MM.1S (cell line): ENCODE measurements around the gene NDUFS4.

Source experiments
- DNase-seq: peaks from one replicate; pipeline ENCODE4 v3.0.0-alpha.2; 2015
- H2AFZ ChIP-seq: fragments of 300-600 bp; sonication (generic); 2 replicates; pipeline ENCODE4 v1.6.0; 2016; ENCODE audit warnings: antibody characterized with exemption, low read length
- H3F3A ChIP-seq: fragments of 300-600 bp; sonication (generic); 2 replicates; pipeline ENCODE4 v1.6.1; 2016; ENCODE audit warnings: mild to moderate bottlenecking, antibody characterized with exemption, low read length, moderate library complexity, mixed read lengths; ENCODE audit not compliant: insufficient read depth
- H3K27ac ChIP-seq: fragments of 300-600 bp; sonication (generic); 2 replicates; pipeline ENCODE4 v1.5.1; 2016; ENCODE audit warnings: mild to moderate bottlenecking, low read length
- H3K27me3 ChIP-seq: fragments of 300-600 bp; sonication (generic); replicated peaks from 2 replicates; pipeline ENCODE4 v1.6.0; 2016; ENCODE audit warnings: low read length; ENCODE audit not compliant: insufficient read depth
- H3K36me3 ChIP-seq: fragments of 300-600 bp; sonication (generic); replicated peaks from 2 replicates; pipeline ENCODE4 v1.6.1; 2016; ENCODE audit warnings: mild to moderate bottlenecking, low read length, mixed read lengths; ENCODE audit not compliant: insufficient read depth
- H3K4me1 ChIP-seq: fragments of 300-600 bp; sonication (generic); 2 replicates; pipeline ENCODE4 v1.6.1; 2016; ENCODE audit warnings: low read length, mixed read lengths
- H3K4me2 ChIP-seq: fragments of 300-600 bp; sonication (generic); 2 replicates; pipeline ENCODE4 v1.6.0; 2016; ENCODE audit warnings: low read depth, low read length
- H3K4me3 ChIP-seq: fragments of 300-600 bp; sonication (generic); 2 replicates; pipeline ENCODE4 v1.5.1; 2016; ENCODE audit warnings: low read length, mixed read lengths
- H3K79me2 ChIP-seq: fragments of 300-600 bp; sonication (generic); 2 replicates; pipeline ENCODE4 v1.6.1; 2016; ENCODE audit warnings: mixed run types, low read length, mixed read lengths
- H3K9ac ChIP-seq: fragments of 300-600 bp; sonication (generic); 2 replicates; pipeline ENCODE4 v1.6.1; 2016; ENCODE audit warnings: low read length, mixed read lengths
- H3K9me2 ChIP-seq: fragments of 300-600 bp; sonication (generic); replicated peaks from 2 replicates; pipeline ENCODE4 v1.6.1; 2016; ENCODE audit warnings: mild to moderate bottlenecking, low read length, mixed read lengths; ENCODE audit not compliant: insufficient read depth
- H3K9me3 ChIP-seq: fragments of 300-600 bp; sonication (generic); replicated peaks from 2 replicates; pipeline ENCODE4 v1.6.1; 2016; ENCODE audit warnings: mild to moderate bottlenecking, low read length, mixed read lengths; ENCODE audit not compliant: insufficient read depth
- H4K20me1 ChIP-seq: fragments of 300-600 bp; sonication (generic); 2 replicates; pipeline ENCODE4 v1.6.1; 2016; ENCODE audit warnings: mild to moderate bottlenecking, low read length, moderate library complexity, mixed read lengths; ENCODE audit not compliant: insufficient read depth
- EZH2 ChIP-seq: fragments of 300-600 bp; sonication (generic); optimal IDR thresholded peaks from 2 replicates; pipeline ENCODE3; 2017; ENCODE audit warnings: low read depth, mild to moderate bottlenecking, antibody characterized with exemption, low read length, mixed read lengths
- EZH2phosphoT487 ChIP-seq: fragments of 300-600 bp; sonication (generic); IDR thresholded peaks from 2 replicates; pipeline ENCODE4 v1.6.1; 2018; ENCODE audit warnings: antibody characterized with exemption, low read length
- TF ChIP-seq, protein P1 (sequence below): fragments of 300-600 bp; sonication (generic); IDR thresholded peaks from 2 replicates; pipeline ENCODE4 v1.5.1; 2016; ENCODE audit warnings: antibody characterized with exemption, low read length, mixed read lengths

Gene NDUFS4

DNA sequence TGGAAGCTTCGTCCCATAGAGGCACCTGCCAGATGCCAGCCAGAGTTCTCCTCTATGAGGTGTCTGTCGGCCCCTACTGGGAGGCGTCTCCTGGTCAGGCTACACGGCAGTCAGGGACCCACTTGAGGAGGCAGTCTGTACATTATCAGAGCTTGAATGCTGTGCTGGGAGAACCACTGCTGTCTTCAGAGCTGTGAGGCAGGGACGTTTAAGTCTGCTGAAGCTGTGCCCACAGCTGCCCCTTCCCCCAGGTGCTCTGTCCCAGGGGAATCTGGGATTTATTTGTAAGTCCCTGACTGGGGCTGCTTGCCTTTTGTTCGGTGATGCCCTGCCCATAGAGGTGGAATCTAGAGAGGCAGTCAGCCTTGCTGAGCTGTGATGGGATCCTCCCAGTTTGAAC is 70.8 kb downstream of the NDUFS4 start:
- TF ChIP-seq EZH2 (no peak), EZH2phosphoT487 (no peak)
- TF ChIP-seq, protein P1, sequence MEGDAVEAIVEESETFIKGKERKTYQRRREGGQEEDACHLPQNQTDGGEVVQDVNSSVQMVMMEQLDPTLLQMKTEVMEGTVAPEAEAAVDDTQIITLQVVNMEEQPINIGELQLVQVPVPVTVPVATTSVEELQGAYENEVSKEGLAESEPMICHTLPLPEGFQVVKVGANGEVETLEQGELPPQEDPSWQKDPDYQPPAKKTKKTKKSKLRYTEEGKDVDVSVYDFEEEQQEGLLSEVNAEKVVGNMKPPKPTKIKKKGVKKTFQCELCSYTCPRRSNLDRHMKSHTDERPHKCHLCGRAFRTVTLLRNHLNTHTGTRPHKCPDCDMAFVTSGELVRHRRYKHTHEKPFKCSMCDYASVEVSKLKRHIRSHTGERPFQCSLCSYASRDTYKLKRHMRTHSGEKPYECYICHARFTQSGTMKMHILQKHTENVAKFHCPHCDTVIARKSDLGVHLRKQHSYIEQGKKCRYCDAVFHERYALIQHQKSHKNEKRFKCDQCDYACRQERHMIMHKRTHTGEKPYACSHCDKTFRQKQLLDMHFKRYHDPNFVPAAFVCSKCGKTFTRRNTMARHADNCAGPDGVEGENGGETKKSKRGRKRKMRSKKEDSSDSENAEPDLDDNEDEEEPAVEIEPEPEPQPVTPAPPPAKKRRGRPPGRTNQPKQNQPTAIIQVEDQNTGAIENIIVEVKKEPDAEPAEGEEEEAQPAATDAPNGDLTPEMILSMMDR, result no peak

DNA sequence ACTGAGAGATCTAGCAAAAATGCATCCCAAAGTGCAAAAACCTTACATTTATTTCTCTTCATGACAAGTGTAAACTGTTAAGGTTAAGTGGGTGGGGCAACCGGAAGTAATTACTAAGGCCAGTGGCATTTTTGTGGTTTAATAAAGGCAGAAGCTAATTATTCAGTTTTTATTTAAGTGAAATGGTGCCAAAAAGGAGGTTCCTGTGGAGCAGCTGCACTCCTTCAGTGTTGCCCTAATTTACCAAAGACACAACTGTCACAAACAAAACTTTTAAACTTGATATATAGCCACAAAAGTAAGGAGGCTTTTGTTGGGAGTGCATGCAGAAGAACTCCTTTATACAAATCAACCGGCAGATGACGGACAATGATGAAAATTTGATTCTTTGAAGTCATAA is 81.6 kb downstream of the NDUFS4 start:
- Histone ChIP-seq H3K4me1 (no peaks in the 10 kb centered on the region), H3K4me2 (no peak overlapping the region), H3K36me3 (no peaks in the 10 kb centered on the region; the same call in 1 of the 2 replicates)

More for the DNA sequence above, 70.8 kb downstream of the NDUFS4 start:
- H3K79me2 ChIP-seq, result peaks cover 11% of the 10 kb centered on the region; the same call in 1 of the 2 replicates
- H3K4me1 ChIP-seq, result no peaks in the 10 kb centered on the region
- H3K27me3 ChIP-seq, result no peaks in the 10 kb centered on the region
- no peak overlapping the region for H2AFZ ChIP-seq
- H3K9me2 ChIP-seq, result no peaks in the 10 kb centered on the region
- no peak for DNase-seq
- no peak overlapping the region for H3K4me3 ChIP-seq
- H3K9ac ChIP-seq, result no peak overlapping the region
- H4K20me1 ChIP-seq, result no peaks in the 10 kb centered on the region
- no peaks in the 10 kb centered on the region for H3K9me3 ChIP-seq
- no peak overlapping the region for H3K27ac ChIP-seq
- H3F3A ChIP-seq, result no peaks in the 10 kb centered on the region
- H3K36me3 ChIP-seq, result no peaks in the 10 kb centered on the region
- no peak overlapping the region for H3K4me2 ChIP-seq

DNA sequence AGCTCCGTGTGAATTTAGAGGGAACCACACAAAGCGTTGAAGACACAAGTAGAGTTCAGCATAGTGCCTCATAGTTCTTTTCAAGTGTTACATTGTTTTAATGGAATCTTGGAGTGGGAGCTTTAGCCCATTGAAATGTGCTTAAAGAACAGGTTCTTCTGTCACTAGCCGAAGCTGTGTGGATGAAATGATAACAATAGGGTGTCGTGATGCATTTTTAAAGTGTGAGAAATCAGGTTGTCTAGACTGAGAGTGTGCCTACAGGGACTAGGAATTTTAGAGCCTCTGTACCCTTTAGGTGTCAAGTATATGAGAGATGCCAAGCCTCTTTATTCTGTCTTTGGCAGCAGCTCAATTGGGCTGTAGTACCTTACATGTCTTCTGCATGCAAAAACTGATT is 83.0 kb downstream of the NDUFS4 start:
- Histone ChIP-seq H3K27me3 (no peaks in the 10 kb centered on the region), H3K36me3 (no peaks in the 10 kb centered on the region; the same call in 1 of the 2 replicates), H3K79me2 (no peaks in the 10 kb centered on the region), H3K4me3 (no peak overlapping the region), H3F3A (no peaks in the 10 kb centered on the region), H3K4me2 (no peak overlapping the region), H3K9ac (no peak overlapping the region), H2AFZ (no peak overlapping the region), H3K27ac (no peak overlapping the region), H3K4me1 (no peaks in the 10 kb centered on the region), H3K9me2 (no peaks in the 10 kb centered on the region), H3K9me3 (no peaks in the 10 kb centered on the region), H4K20me1 (no peaks in the 10 kb centered on the region)
- TF ChIP-seq EZH2phosphoT487, result no peak
- TF ChIP-seq, protein P1, result no peak
- TF ChIP-seq EZH2, result no peak
- no peak for DNase-seq

More for the DNA sequence above, 81.6 kb downstream of the NDUFS4 start:
- no peaks in the 10 kb centered on the region for H3K9me3 ChIP-seq
- no peak overlapping the region for H3K27ac ChIP-seq
- no peaks in the 10 kb centered on the region for H3K79me2 ChIP-seq
- no peak overlapping the region for H3K9ac ChIP-seq
- H3K9me2 ChIP-seq, result no peaks in the 10 kb centered on the region
- H3F3A ChIP-seq, result no peaks in the 10 kb centered on the region
- no peaks in the 10 kb centered on the region for H4K20me1 ChIP-seq
- DNase-seq, result no peak
- TF ChIP-seq EZH2phosphoT487, result no peak
- TF ChIP-seq EZH2, result no peak
- TF ChIP-seq, protein P1, result no peak
- no peak overlapping the region for H3K4me3 ChIP-seq
- H2AFZ ChIP-seq, result no peak overlapping the region
- H3K27me3 ChIP-seq, result no peaks in the 10 kb centered on the region
